Measurements from ENCODE around the gene MOV10L1. TPM values are rescaled to one million over a fixed set of nuclear protein-coding genes. Genes with fewer than 3 reads are reported as not detected.

Gene MOV10L1
- total RNA-seq, 3 donors from 2014 or later, result 0.16 to 0.44 (median 0.33) TPM

DNA sequence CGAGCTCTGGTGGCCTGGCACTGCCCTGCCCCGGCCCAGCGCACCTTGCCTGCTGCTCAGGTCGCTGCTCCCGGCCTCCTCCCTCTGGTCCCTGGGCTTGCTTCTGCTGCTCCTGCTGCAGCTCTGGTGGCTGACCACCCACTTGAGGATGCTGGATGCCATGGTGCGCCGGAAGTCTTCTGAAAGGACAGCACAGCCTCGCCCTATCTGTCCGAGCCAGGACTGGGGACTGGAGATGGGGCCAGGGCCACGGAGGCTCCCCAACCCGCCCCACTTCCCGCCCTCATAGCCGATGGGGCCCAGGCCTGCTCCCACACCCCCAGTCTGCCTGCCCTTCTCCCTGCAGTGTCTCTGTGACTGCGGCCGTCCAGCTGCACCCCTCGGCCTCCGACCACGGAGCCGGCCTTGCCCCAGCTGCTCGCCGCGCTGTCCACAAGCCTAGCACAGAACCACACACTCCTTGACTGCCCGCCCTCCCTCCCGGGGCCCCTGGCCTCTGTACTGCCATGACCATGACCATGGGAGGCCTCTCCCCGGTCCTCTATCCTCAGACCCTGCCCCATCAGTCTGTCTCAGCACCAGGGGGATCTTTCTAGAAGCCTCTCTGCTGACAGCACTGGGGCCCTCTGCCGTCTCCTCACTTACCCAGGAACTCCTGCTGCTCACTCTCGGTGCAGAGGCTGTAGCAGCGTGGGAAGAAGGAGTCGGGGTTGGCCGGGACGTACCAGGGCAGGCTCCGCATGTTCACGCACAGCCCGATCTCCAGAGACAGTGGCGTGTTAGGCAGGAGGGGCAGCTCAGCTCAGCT is 44.4 kb upstream of the MOV10L1 start:
- Histone ChIP-seq H3K27me3 (peaks cover 0 to 32% of the 10 kb centered on the region in 2 donors), H3K36me3 (no peaks in the 10 kb centered on the region), H3K4me3 (no peak overlapping the region), H3K4me1 (no peaks in the 10 kb centered on the region), H3K9me3 (no peaks in the 10 kb centered on the region), H3K27ac (no peak overlapping the region)
- intact Hi-C loops (cut with DNase I; ENCODE audit: low total_unique reads), result no loop called here
- DNase-seq (ENCODE audit: low spot score in 2 of 2), result no peak
- TF ChIP-seq POLR2AphosphoS5 (IDR thresholded peaks at IDR 0.05) (no peak), POLR2A (IDR thresholded peaks at IDR 0.05) (no peak)
- TF ChIP-seq, protein P1, sequence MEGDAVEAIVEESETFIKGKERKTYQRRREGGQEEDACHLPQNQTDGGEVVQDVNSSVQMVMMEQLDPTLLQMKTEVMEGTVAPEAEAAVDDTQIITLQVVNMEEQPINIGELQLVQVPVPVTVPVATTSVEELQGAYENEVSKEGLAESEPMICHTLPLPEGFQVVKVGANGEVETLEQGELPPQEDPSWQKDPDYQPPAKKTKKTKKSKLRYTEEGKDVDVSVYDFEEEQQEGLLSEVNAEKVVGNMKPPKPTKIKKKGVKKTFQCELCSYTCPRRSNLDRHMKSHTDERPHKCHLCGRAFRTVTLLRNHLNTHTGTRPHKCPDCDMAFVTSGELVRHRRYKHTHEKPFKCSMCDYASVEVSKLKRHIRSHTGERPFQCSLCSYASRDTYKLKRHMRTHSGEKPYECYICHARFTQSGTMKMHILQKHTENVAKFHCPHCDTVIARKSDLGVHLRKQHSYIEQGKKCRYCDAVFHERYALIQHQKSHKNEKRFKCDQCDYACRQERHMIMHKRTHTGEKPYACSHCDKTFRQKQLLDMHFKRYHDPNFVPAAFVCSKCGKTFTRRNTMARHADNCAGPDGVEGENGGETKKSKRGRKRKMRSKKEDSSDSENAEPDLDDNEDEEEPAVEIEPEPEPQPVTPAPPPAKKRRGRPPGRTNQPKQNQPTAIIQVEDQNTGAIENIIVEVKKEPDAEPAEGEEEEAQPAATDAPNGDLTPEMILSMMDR (IDR thresholded peaks at IDR 0.05), result no peak

DNA sequence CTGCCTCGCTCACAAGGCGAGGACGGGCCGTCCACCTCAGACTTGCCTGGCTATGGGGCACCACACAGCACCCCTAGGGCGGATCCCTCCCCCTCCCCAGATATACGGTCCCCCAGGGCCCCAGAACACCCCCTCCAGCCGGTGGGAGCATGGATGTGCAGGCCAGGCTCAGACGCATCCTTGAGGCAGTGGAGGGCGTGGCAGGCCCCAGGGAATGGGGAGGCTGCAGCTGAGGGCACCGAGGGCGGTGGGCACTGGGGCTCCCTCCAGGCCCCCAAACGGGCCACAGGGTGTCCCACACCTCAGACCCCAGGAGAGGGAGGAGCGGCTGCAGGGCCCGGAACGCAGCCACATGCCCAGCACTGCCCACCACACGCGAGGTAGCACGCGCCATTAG is 43.8 kb upstream of the MOV10L1 start:
- Histone ChIP-seq H3K27ac (no peak overlapping the region), H3K27me3 (peaks cover 0 to 32% of the 10 kb centered on the region in 2 donors), H3K4me3 (no peak overlapping the region), H3K9me3 (no peaks in the 10 kb centered on the region), H3K4me1 (no peaks in the 10 kb centered on the region), H3K36me3 (no peaks in the 10 kb centered on the region)
- intact Hi-C loops (cut with DNase I; ENCODE audit: low total_unique reads), result no loop called here
- no peak for DNase-seq (ENCODE audit: low spot score in 2 of 2)
- TF ChIP-seq, protein P1 (IDR thresholded peaks at IDR 0.05), result no peak

DNA sequence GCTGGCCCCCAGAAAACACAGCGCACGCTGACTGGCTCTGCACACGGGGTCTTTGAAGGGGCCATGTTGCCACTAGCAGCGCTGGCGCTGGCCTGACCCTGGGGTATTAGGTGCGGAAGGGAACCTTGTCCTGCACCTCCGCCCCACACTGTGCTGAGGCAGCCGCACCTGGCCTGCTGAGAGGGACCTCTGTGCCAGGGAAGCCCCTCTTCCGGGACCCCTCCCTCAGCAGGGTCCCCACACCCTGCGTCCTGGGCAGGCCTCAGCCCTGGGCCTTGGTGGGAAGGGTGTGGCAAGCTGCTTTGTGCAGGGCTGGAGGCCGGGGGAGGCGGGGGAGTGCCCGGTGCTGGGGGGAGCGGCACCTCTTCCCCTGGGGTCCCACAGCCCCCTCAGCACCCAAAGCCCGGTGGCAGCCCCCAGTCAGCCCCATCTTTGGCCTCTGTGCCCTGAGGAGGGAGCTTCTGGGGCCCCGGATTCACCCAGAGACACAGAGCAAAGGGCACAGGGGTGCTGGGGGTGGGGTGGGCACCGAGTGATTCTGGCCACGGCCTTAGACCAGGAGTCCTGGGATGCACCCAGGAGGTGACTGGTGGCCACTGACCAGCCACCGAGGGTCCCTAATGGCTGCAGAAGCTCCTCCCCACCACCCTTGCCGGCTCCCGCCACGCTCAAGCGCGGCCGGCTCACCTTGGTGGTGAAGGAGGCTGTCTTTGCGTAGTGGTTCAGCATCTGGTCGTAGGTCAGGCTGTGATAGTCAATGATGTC is 43.1 kb upstream of the MOV10L1 start:
- H3K27me3 ChIP-seq, result peaks cover 0 to 32% of the 10 kb centered on the region in 2 donors
- intact Hi-C loops (cut with DNase I; ENCODE audit: low total_unique reads), result no loop called here
- TF ChIP-seq, protein P1 (IDR thresholded peaks at IDR 0.05), result no peak
- TF ChIP-seq POLR2A (IDR thresholded peaks at IDR 0.05) (no peak), POLR2AphosphoS5 (IDR thresholded peaks at IDR 0.05) (no peak)

DNA sequence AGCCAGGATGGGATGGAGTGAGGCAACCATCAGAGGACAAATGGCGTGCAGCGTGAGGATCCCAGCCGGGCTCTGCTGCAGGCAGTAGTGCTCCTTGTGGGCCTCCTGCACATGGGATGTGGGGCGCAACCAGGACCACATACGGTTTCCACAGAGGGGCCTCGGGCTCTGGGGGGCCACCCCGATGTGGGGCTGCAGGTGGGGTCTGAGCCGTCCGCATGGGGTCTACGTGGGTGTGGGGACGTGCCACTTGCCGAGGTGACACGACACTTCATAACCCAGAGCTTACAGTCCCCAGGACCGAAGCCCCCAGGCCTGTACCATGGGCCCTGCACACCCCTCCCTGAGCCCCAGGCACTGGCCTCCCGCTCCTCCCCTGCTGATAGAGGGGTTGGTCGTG is 42.5 kb upstream of the MOV10L1 start:
- TF ChIP-seq POLR2A (IDR thresholded peaks at IDR 0.05) (no peak), POLR2AphosphoS5 (IDR thresholded peaks at IDR 0.05) (no peak)
- TF ChIP-seq, protein P1 (IDR thresholded peaks at IDR 0.05), result no peak
- H3K9me3 ChIP-seq, result no peaks in the 10 kb centered on the region
- DNase-seq (ENCODE audit: low spot score in 2 of 2), result no peak
- H3K4me3 ChIP-seq, result no peak overlapping the region
- H3K4me1 ChIP-seq, result no peaks in the 10 kb centered on the region
- peaks cover 0 to 32% of the 10 kb centered on the region in 2 donors for H3K27me3 ChIP-seq
- intact Hi-C loops (cut with DNase I; ENCODE audit: low total_unique reads), result no loop called here
- no peak overlapping the region for H3K27ac ChIP-seq
- no peaks in the 10 kb centered on the region for H3K36me3 ChIP-seq

More for the DNA sequence above, 43.1 kb upstream of the MOV10L1 start:
- Histone ChIP-seq H3K9me3 (no peaks in the 10 kb centered on the region), H3K4me1 (no peaks in the 10 kb centered on the region), H3K27ac (no peak overlapping the region), H3K4me3 (no peak overlapping the region), H3K36me3 (no peaks in the 10 kb centered on the region)
- DNase-seq (ENCODE audit: low spot score in 2 of 2), result no peak

Measured in breast epithelium (tissue), 4 donors.